22Rv1 (cell line): ENCODE data around the gene FHL1.

ENCODE experiments used
- ZFX ChIP-seq: fragments of 450-650 bp; IDR thresholded peaks from 2 replicates; pipeline ENCODE4 v1.6.1; 2017; ENCODE audit warnings: antibody characterized with exemption, borderline replicate concordance
- TF ChIP-seq, protein P1 (sequence below): fragments of 450-650 bp; IDR thresholded peaks from 2 replicates; pipeline ENCODE4 v1.5.1; 2017; ENCODE audit warnings: mild to moderate bottlenecking

- TF ChIP-seq, protein P1, sequence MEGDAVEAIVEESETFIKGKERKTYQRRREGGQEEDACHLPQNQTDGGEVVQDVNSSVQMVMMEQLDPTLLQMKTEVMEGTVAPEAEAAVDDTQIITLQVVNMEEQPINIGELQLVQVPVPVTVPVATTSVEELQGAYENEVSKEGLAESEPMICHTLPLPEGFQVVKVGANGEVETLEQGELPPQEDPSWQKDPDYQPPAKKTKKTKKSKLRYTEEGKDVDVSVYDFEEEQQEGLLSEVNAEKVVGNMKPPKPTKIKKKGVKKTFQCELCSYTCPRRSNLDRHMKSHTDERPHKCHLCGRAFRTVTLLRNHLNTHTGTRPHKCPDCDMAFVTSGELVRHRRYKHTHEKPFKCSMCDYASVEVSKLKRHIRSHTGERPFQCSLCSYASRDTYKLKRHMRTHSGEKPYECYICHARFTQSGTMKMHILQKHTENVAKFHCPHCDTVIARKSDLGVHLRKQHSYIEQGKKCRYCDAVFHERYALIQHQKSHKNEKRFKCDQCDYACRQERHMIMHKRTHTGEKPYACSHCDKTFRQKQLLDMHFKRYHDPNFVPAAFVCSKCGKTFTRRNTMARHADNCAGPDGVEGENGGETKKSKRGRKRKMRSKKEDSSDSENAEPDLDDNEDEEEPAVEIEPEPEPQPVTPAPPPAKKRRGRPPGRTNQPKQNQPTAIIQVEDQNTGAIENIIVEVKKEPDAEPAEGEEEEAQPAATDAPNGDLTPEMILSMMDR, result no peak
- no peak for TF ChIP-seq ZFX
Measured at GRCh38 chrX:136128743-136129142, 18.6 kb upstream of the FHL1 start.
